Measurements from ENCODE around the gene PDGFD.
A peak's percentile ranks its signal among the peaks of the same experiment; 100 is the strongest.

Gene PDGFD

GRCh38 chr11:104163100-104164027 is 583 bp downstream of the PDGFD start:
- no peaks in the 10 kb centered on the region for H3K36me3 ChIP-seq (ENCODE audit: control insufficient read depth, insufficient read depth, low read length)
- no peaks in the 10 kb centered on the region for H3K27me3 ChIP-seq (ENCODE audit: control insufficient read depth, insufficient read depth, low read length)
- no peaks in the 10 kb centered on the region for H3K9me3 ChIP-seq (ENCODE audit: control insufficient read depth, insufficient read depth, low read length)
- peaks cover 4% of the 10 kb centered on the region; the same call in 1 of the 2 replicates for H3K4me1 ChIP-seq (ENCODE audit: control insufficient read depth, insufficient read depth, low read length)
- no CpG with 5 or more reads among the region's 38 CpGs for WGBS (ENCODE audit: insufficient coverage, insufficient read length)
- H3K27ac ChIP-seq (ENCODE audit: low read length) = no peak overlapping the region
- peak overlapping the region; percentile 66; the same call in 1 of the 2 replicates for H3K4me3 ChIP-seq (ENCODE audit: low read length)
- DNase-seq (ENCODE audit: low read depth, low spot score) = no peak

- Histone ChIP-seq H3K9me3 (ENCODE audit: control insufficient read depth, insufficient read depth, low read length) (no peaks in the 10 kb centered on the region), H3K27ac (ENCODE audit: low read length) (no peak overlapping the region), H3K27me3 (ENCODE audit: control insufficient read depth, insufficient read depth, low read length) (no peaks in the 10 kb centered on the region), H3K4me3 (ENCODE audit: low read length) (no peak overlapping the region), H3K36me3 (ENCODE audit: control insufficient read depth, insufficient read depth, low read length) (no peaks in the 10 kb centered on the region), H3K4me1 (ENCODE audit: control insufficient read depth, insufficient read depth, low read length) (peaks cover 4% of the 10 kb centered on the region; the same call in 1 of the 2 replicates)
- no peak for DNase-seq (ENCODE audit: low read depth, low spot score)
- 100% methylated on average over 1 of the region's 1 CpG for WGBS (ENCODE audit: insufficient coverage, insufficient read length)
Observed at GRCh38 chr11:104161751-104162450, 2.0 kb downstream of the PDGFD start.

DNA sequence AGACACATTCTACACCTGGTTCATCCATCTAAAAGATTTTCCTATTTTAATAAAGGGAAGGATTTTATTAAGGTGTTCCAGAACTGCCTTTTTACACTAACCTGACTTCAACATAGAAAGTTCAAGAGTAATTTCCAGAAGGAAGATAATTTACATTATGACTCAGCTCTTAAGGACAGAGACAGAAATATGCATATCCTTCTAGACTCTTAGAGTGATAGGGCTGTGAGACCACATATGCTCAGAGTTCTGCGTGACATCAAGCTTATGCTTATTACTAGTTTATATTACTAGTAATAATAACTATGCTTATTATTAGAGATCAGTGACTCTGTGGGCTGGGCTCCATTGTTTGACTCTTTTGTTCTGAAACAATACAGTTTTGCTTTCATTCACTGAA is 4.6 kb downstream of the PDGFD start:
- no peak for DNase-seq (ENCODE audit: low read depth, low spot score)
- Histone ChIP-seq H3K9me3 (ENCODE audit: control insufficient read depth, insufficient read depth, low read length) (no peaks in the 10 kb centered on the region), H3K27me3 (ENCODE audit: control insufficient read depth, insufficient read depth, low read length) (no peaks in the 10 kb centered on the region), H3K4me3 (ENCODE audit: low read length) (no peak overlapping the region), H3K36me3 (ENCODE audit: control insufficient read depth, insufficient read depth, low read length) (no peaks in the 10 kb centered on the region), H3K27ac (ENCODE audit: low read length) (no peak overlapping the region), H3K4me1 (ENCODE audit: control insufficient read depth, insufficient read depth, low read length) (peaks cover 2% of the 10 kb centered on the region; the same call in 1 of the 2 replicates)
- WGBS (ENCODE audit: insufficient coverage, insufficient read length) = no CpG with 5 or more reads among the region's 1 CpG

- Histone ChIP-seq H3K4me3 (ENCODE audit: low read length) (no peak overlapping the region), H3K4me1 (ENCODE audit: control insufficient read depth, insufficient read depth, low read length) (no peaks in the 10 kb centered on the region), H3K27ac (ENCODE audit: low read length) (no peak overlapping the region), H3K9me3 (ENCODE audit: control insufficient read depth, insufficient read depth, low read length) (no peaks in the 10 kb centered on the region), H3K27me3 (ENCODE audit: control insufficient read depth, insufficient read depth, low read length) (no peaks in the 10 kb centered on the region), H3K36me3 (ENCODE audit: control insufficient read depth, insufficient read depth, low read length) (no peaks in the 10 kb centered on the region)
- no CpG with 5 or more reads among the region's 1 CpG for WGBS (ENCODE audit: insufficient coverage, insufficient read length)
- no peak for DNase-seq (ENCODE audit: low read depth, low spot score)
Observed at GRCh38 chr11:104155375-104155774, 8.6 kb downstream of the PDGFD start.

- no peaks in the 10 kb centered on the region for H3K27me3 ChIP-seq (ENCODE audit: control insufficient read depth, insufficient read depth, low read length)
- H3K27ac ChIP-seq (ENCODE audit: low read length) = no peak overlapping the region
- no peaks in the 10 kb centered on the region for H3K9me3 ChIP-seq (ENCODE audit: control insufficient read depth, insufficient read depth, low read length)
- H3K4me3 ChIP-seq (ENCODE audit: low read length) = no peak overlapping the region
- WGBS (ENCODE audit: insufficient coverage, insufficient read length) = no CpG with 5 or more reads among the region's 7 CpGs
- H3K36me3 ChIP-seq (ENCODE audit: control insufficient read depth, insufficient read depth, low read length) = no peaks in the 10 kb centered on the region
- H3K4me1 ChIP-seq (ENCODE audit: control insufficient read depth, insufficient read depth, low read length) = no peaks in the 10 kb centered on the region
- DNase-seq (ENCODE audit: low read depth, low spot score) = no peak
Observed at GRCh38 chr11:104154296-104154695, 9.7 kb downstream of the PDGFD start.

DNA sequence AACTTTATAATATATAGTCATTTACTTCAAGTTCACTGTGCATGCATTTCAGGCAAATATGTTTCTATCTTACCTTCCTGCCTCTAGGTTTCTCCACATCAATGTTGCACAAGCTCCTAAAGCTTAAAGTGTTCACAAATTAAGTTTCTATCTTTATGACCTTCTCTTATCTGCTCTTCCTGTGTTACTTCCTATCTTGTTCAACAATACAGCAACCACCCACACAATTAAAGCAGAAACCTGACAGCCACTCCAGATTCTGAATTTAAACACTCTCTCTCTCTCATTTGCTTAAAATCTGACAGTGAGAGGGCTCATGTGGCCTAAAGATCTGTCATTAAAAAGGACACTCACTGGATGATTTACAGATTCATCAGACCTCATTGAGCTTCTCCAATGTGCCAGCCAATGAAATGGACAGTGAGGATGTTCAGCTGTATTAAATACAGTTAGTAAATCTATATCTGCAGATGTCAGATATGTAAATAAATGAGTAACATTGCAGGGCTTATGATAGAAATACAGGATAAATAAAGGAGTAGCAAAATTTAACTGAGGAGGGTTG is 10.9 kb downstream of the PDGFD start:
- Histone ChIP-seq H3K27ac (ENCODE audit: low read length) (no peak overlapping the region), H3K36me3 (ENCODE audit: control insufficient read depth, insufficient read depth, low read length) (no peaks in the 10 kb centered on the region), H3K9me3 (ENCODE audit: control insufficient read depth, insufficient read depth, low read length) (no peaks in the 10 kb centered on the region), H3K4me1 (ENCODE audit: control insufficient read depth, insufficient read depth, low read length) (no peaks in the 10 kb centered on the region), H3K27me3 (ENCODE audit: control insufficient read depth, insufficient read depth, low read length) (no peaks in the 10 kb centered on the region), H3K4me3 (ENCODE audit: low read length) (no peak overlapping the region)
- DNase-seq (ENCODE audit: low read depth, low spot score) = no peak

GRCh38 chr11:104151404-104152204 is 12.3 kb downstream of the PDGFD start:
- no peak for DNase-seq (ENCODE audit: low read depth, low spot score)
- WGBS (ENCODE audit: insufficient coverage, insufficient read length) = no CpG with 5 or more reads among the region's 8 CpGs
- Histone ChIP-seq H3K4me1 (ENCODE audit: control insufficient read depth, insufficient read depth, low read length) (no peaks in the 10 kb centered on the region), H3K27ac (ENCODE audit: low read length) (no peak overlapping the region), H3K4me3 (ENCODE audit: low read length) (no peak overlapping the region), H3K27me3 (ENCODE audit: control insufficient read depth, insufficient read depth, low read length) (no peaks in the 10 kb centered on the region), H3K36me3 (ENCODE audit: control insufficient read depth, insufficient read depth, low read length) (no peaks in the 10 kb centered on the region), H3K9me3 (ENCODE audit: control insufficient read depth, insufficient read depth, low read length) (no peaks in the 10 kb centered on the region)

- DNase-seq (ENCODE audit: low read depth, low spot score) = no peak
- Histone ChIP-seq H3K4me1 (ENCODE audit: control insufficient read depth, insufficient read depth, low read length) (no peaks in the 10 kb centered on the region), H3K4me3 (ENCODE audit: low read length) (no peak overlapping the region), H3K27me3 (ENCODE audit: control insufficient read depth, insufficient read depth, low read length) (no peaks in the 10 kb centered on the region), H3K36me3 (ENCODE audit: control insufficient read depth, insufficient read depth, low read length) (no peaks in the 10 kb centered on the region), H3K27ac (ENCODE audit: low read length) (no peak overlapping the region), H3K9me3 (ENCODE audit: control insufficient read depth, insufficient read depth, low read length) (no peaks in the 10 kb centered on the region)
- WGBS (ENCODE audit: insufficient coverage, insufficient read length) = no CpG with 5 or more reads among the region's 2 CpGs
Observed at GRCh38 chr11:104148706-104149105, 15.2 kb downstream of the PDGFD start.

DNA sequence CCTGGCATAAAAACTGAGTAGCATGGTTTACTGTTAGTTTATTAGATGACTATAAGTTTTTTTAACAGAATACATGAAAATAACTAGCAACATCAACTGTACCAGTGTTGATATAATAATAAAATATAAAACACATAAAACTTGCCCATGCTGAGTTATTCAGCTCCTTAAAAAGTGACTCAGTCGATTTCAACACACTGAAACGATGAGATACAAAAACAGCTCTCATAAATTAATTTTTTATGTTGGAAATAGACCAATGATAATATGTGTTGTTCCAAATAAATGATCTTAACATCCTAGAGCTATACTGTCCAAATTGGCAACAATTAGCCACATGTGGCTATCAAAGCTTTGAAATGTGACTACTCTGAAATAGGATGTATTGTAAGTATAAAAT is 15.9 kb downstream of the PDGFD start:
- no peaks in the 10 kb centered on the region for H3K4me1 ChIP-seq (ENCODE audit: control insufficient read depth, insufficient read depth, low read length)
- no CpG with 5 or more reads among the region's 2 CpGs for WGBS (ENCODE audit: insufficient coverage, insufficient read length)
- H3K9me3 ChIP-seq (ENCODE audit: control insufficient read depth, insufficient read depth, low read length) = no peaks in the 10 kb centered on the region
- no peaks in the 10 kb centered on the region for H3K36me3 ChIP-seq (ENCODE audit: control insufficient read depth, insufficient read depth, low read length)
- no peaks in the 10 kb centered on the region for H3K27me3 ChIP-seq (ENCODE audit: control insufficient read depth, insufficient read depth, low read length)
- no peak overlapping the region for H3K27ac ChIP-seq (ENCODE audit: low read length)
- H3K4me3 ChIP-seq (ENCODE audit: low read length) = no peak overlapping the region
- DNase-seq (ENCODE audit: low read depth, low spot score) = no peak

GRCh38 chr11:104146943-104147342 is 17.0 kb downstream of the PDGFD start:
- no peaks in the 10 kb centered on the region for H3K36me3 ChIP-seq (ENCODE audit: control insufficient read depth, insufficient read depth, low read length)
- no CpG with 5 or more reads among the region's 3 CpGs for WGBS (ENCODE audit: insufficient coverage, insufficient read length)

More at GRCh38 chr11:104146943-104147342, 17.0 kb downstream of the PDGFD start:
- no peak for DNase-seq (ENCODE audit: low read depth, low spot score)
- no peaks in the 10 kb centered on the region for H3K9me3 ChIP-seq (ENCODE audit: control insufficient read depth, insufficient read depth, low read length)
- H3K27me3 ChIP-seq (ENCODE audit: control insufficient read depth, insufficient read depth, low read length) = no peaks in the 10 kb centered on the region
- no peak overlapping the region for H3K4me3 ChIP-seq (ENCODE audit: low read length)
- H3K27ac ChIP-seq (ENCODE audit: low read length) = no peak overlapping the region
- H3K4me1 ChIP-seq (ENCODE audit: control insufficient read depth, insufficient read depth, low read length) = no peaks in the 10 kb centered on the region

Data from iPS DF 6.9 (cell line).